Neural progenitor cell (in vitro differentiated cells): Measurements from ENCODE around the gene GJD4. TPM values are rescaled to one million over a fixed set of nuclear protein-coding genes. Genes with fewer than 3 reads are reported as not detected.
A peak's percentile ranks its signal among the peaks of the same experiment; 100 is the strongest.

ENCODE experiments used
- DNase-seq: peaks from one replicate; pipeline ENCODE4 v3.0.0-alpha.2; 2016; ENCODE audit warnings: low spot score
- H2AFZ ChIP-seq: fragments of 200-600 bp; sonication (generic); replicated peaks from 2 replicates; pipeline ENCODE4 v1.6.1; 2016; ENCODE audit warnings: antibody characterized with exemption
- H3F3A ChIP-seq: fragments of 200-600 bp; sonication (generic); 2 replicates; pipeline ENCODE4 v1.6.1; 2016; ENCODE audit warnings: antibody characterized with exemption, low read depth
- H3K27ac ChIP-seq: fragments of 200-600 bp; sonication (generic); 2 replicates; pipeline ENCODE4 v1.5.1; 2016; ENCODE audit warnings: mild to moderate bottlenecking
- H3K27me3 ChIP-seq: fragments of 200-600 bp; sonication (generic); 2 replicates; pipeline ENCODE4 v1.6.1; 2016; ENCODE audit warnings: mild to moderate bottlenecking, moderate library complexity
- H3K36me3 ChIP-seq: fragments of 200-600 bp; sonication (generic); 2 replicates; pipeline ENCODE4 v1.5.1; 2016
- H3K4me1 ChIP-seq: fragments of 200-600 bp; sonication (generic); 2 replicates; pipeline ENCODE4 v1.6.1; 2016; ENCODE audit warnings: mixed run types
- H3K4me2 ChIP-seq: fragments of 200-600 bp; sonication (generic); 2 replicates; pipeline ENCODE4 v1.6.1; 2016
- H3K4me3 ChIP-seq: fragments of 200-600 bp; sonication (generic); 2 replicates; pipeline ENCODE4 v1.5.1; 2016
- H3K79me2 ChIP-seq: fragments of 200-600 bp; sonication (generic); 2 replicates; pipeline ENCODE4 v1.6.1; 2016; ENCODE audit warnings: low read depth
- H3K9ac ChIP-seq: fragments of 200-600 bp; sonication (generic); 2 replicates; pipeline ENCODE4 v1.6.1; 2016
- H3K9me3 ChIP-seq: fragments of 200-600 bp; sonication (generic); 2 replicates; pipeline ENCODE4 v1.5.1; 2016; ENCODE audit warnings: low read depth
- H4K20me1 ChIP-seq: fragments of 200-600 bp; sonication (generic); 2 replicates; pipeline ENCODE4 v1.6.1; 2016; ENCODE audit warnings: low read depth
- H3K27ac Mint-ChIP-seq: 3 replicates; pipeline ENCODE4 v1.8.0; 2021; ENCODE audit warnings: mixed read lengths
- H3K27me3 Mint-ChIP-seq: 2 replicates; pipeline ENCODE4 v1.8.0; 2022; ENCODE audit warnings: low read depth, mild to moderate bottlenecking, inconsistent platforms, moderate library complexity, mixed read lengths; ENCODE audit not compliant: insufficient read depth
- H3K36me3 Mint-ChIP-seq: 3 replicates; pipeline ENCODE4 v1.8.0; 2021; ENCODE audit warnings: mixed read lengths
- H3K4me1 Mint-ChIP-seq: 3 replicates; pipeline ENCODE4 v1.8.0; 2021; ENCODE audit warnings: mixed read lengths
- H3K4me3 Mint-ChIP-seq: 3 replicates; pipeline ENCODE4 v1.8.0; 2021; ENCODE audit warnings: mild to moderate bottlenecking, moderate library complexity, mixed read lengths
- H3K9me3 Mint-ChIP-seq: 3 replicates; pipeline ENCODE4 v1.8.0; 2020; ENCODE audit warnings: mixed read lengths
- EZH2 ChIP-seq: fragments of 200-600 bp; sonication (generic); IDR thresholded peaks from 2 replicates; pipeline ENCODE4 v1.6.1; 2017; ENCODE audit warnings: antibody characterized with exemption, mild to moderate bottlenecking, moderate library complexity
- EZH2phosphoT487 ChIP-seq: fragments of 200-600 bp; sonication (generic); IDR thresholded peaks from 2 replicates; pipeline ENCODE4 v1.6.1; 2017; ENCODE audit warnings: antibody characterized with exemption
- total RNA-seq: library from RNA; depleted of rRNA; stranded (reverse); fragments of >200 nt; gene quantifications from 2 replicates; pipeline ENCODE4 v1.2.3, GENCODE V29; 2015; ENCODE audit warnings: low replicate concordance
- TF ChIP-seq, protein P1 (sequence below): fragments of 200-600 bp; sonication (generic); IDR thresholded peaks from 2 replicates; pipeline ENCODE4 v1.5.1; 2017; ENCODE audit warnings: antibody characterized with exemption, mild to moderate bottlenecking

The GJD4 gene
- total RNA-seq, 1 donor from 2014 or later, result not detected

DNA sequence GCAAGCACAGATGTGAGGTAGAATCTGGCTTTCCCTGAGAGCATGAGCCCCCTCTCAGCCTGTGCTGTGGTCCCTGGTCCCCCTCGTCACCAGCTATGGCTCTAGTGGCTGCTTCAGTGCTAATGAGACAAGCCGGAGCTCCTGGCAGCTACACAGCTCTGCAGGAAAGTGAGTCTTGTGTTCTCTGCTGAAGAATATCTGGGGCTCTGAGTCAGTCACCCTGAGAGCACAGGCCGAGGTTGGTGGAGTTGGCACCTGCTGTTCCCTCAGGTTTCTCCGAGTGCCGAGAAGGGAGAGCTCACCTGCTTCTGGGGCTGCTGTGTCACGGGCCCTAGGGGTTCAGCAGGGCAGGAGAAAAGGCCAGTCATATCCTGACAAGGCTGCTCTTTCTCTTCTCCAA is 37.2 kb upstream of the GJD4 start:
- H3K36me3 Mint-ChIP-seq, result peaks cover 19% of the 10 kb centered on the region
- H3K9me3 ChIP-seq, result no peaks in the 10 kb centered on the region
- DNase-seq, result no peak
- H4K20me1 ChIP-seq, result peaks cover 3% of the 10 kb centered on the region
- H3K27ac Mint-ChIP-seq, result no peak overlapping the region
- H3K4me1 Mint-ChIP-seq, result peaks cover 2% of the 10 kb centered on the region
- H3K36me3 ChIP-seq, result no peaks in the 10 kb centered on the region
- H3K4me3 ChIP-seq, result no peak overlapping the region
- no peaks in the 10 kb centered on the region for H3K27me3 Mint-ChIP-seq
- no peaks in the 10 kb centered on the region for H3K27me3 ChIP-seq
- no peaks in the 10 kb centered on the region for H3F3A ChIP-seq
- no peaks in the 10 kb centered on the region for H3K9me3 Mint-ChIP-seq
- no peak overlapping the region for H3K4me3 Mint-ChIP-seq
- TF ChIP-seq, protein P1, sequence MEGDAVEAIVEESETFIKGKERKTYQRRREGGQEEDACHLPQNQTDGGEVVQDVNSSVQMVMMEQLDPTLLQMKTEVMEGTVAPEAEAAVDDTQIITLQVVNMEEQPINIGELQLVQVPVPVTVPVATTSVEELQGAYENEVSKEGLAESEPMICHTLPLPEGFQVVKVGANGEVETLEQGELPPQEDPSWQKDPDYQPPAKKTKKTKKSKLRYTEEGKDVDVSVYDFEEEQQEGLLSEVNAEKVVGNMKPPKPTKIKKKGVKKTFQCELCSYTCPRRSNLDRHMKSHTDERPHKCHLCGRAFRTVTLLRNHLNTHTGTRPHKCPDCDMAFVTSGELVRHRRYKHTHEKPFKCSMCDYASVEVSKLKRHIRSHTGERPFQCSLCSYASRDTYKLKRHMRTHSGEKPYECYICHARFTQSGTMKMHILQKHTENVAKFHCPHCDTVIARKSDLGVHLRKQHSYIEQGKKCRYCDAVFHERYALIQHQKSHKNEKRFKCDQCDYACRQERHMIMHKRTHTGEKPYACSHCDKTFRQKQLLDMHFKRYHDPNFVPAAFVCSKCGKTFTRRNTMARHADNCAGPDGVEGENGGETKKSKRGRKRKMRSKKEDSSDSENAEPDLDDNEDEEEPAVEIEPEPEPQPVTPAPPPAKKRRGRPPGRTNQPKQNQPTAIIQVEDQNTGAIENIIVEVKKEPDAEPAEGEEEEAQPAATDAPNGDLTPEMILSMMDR, result no peak
- TF ChIP-seq EZH2phosphoT487 (no peak), EZH2 (no peak)
- no peaks in the 10 kb centered on the region for H3K79me2 ChIP-seq
- H3K4me1 ChIP-seq, result no peaks in the 10 kb centered on the region
- H2AFZ ChIP-seq, result no peak overlapping the region
- no peak overlapping the region for H3K27ac ChIP-seq
- H3K4me2 ChIP-seq, result no peak overlapping the region
- no peak overlapping the region for H3K9ac ChIP-seq

- Histone ChIP-seq H3K9ac (no peak overlapping the region), H3K4me3 (no peak overlapping the region), H3K9me3 (no peaks in the 10 kb centered on the region), H3K27me3 (no peaks in the 10 kb centered on the region), H3K79me2 (no peaks in the 10 kb centered on the region), H3K36me3 (no peaks in the 10 kb centered on the region), H3K4me2 (no peak overlapping the region), H3F3A (no peaks in the 10 kb centered on the region), H3K4me1 (no peaks in the 10 kb centered on the region), H3K27ac (no peak overlapping the region), H2AFZ (no peak overlapping the region), H4K20me1 (peaks cover 3% of the 10 kb centered on the region)
- no peak for TF ChIP-seq EZH2
- TF ChIP-seq, protein P1, result no peak
- no peak for TF ChIP-seq EZH2phosphoT487
- H3K9me3 Mint-ChIP-seq, result no peaks in the 10 kb centered on the region
- H3K4me3 Mint-ChIP-seq, result no peak overlapping the region
- no peaks in the 10 kb centered on the region for H3K27me3 Mint-ChIP-seq
- H3K4me1 Mint-ChIP-seq, result no peaks in the 10 kb centered on the region
- DNase-seq, result no peak
- peak overlapping the region; percentile 46 for H3K27ac Mint-ChIP-seq
- peaks cover 19% of the 10 kb centered on the region for H3K36me3 Mint-ChIP-seq
Measured at GRCh38 chr10:35568483-35569015, 36.6 kb upstream of the GJD4 start.

- Histone ChIP-seq H3K4me1 (no peaks in the 10 kb centered on the region), H3K27me3 (no peaks in the 10 kb centered on the region), H3F3A (no peaks in the 10 kb centered on the region), H3K9me3 (no peaks in the 10 kb centered on the region), H3K79me2 (no peaks in the 10 kb centered on the region), H3K27ac (no peak overlapping the region), H3K36me3 (no peaks in the 10 kb centered on the region), H3K4me2 (no peak overlapping the region), H2AFZ (no peak overlapping the region), H3K9ac (no peak overlapping the region), H4K20me1 (no peaks in the 10 kb centered on the region), H3K4me3 (no peak overlapping the region)
- Mint-ChIP-seq H3K27ac (no peak overlapping the region), H3K4me3 (no peak overlapping the region), H3K9me3 (no peaks in the 10 kb centered on the region), H3K4me1 (no peaks in the 10 kb centered on the region), H3K27me3 (no peaks in the 10 kb centered on the region), H3K36me3 (peaks cover 19% of the 10 kb centered on the region)
- TF ChIP-seq EZH2phosphoT487 (no peak), EZH2 (no peak)
- TF ChIP-seq, protein P1, result no peak
- DNase-seq, result no peak
Measured at GRCh38 chr10:35569111-35569707, 35.9 kb upstream of the GJD4 start.
